HL-60 (cell line): Measurements from ENCODE around the gene SAP25.

Experiments
- CTCF ChIP-seq: IDR thresholded peaks from one replicate; pipeline ENCODE4 v1.5.1; 2011; ENCODE audit warnings: low read length, control low read depth, inconsistent platforms; ENCODE audit not compliant: insufficient read depth
- POLR2AphosphoS5 ChIP-seq: IDR thresholded peaks from 2 replicates; pipeline ENCODE4 v1.6.1; 2012; ENCODE audit warnings: low read depth
- REST ChIP-seq: IDR thresholded peaks from 2 replicates; pipeline ENCODE4 v1.6.1; 2012; ENCODE audit warnings: low read depth; ENCODE audit not compliant: insufficient replicate concordance

GRCh38 chr7:100603726-100604027 is 30.0 kb upstream of the SAP25 start:
- TF ChIP-seq REST (no peak), POLR2AphosphoS5 (no peak), CTCF (no peak)
